ENCODE measurements around the gene FIZ1. TPM values are rescaled to one million over a fixed set of nuclear protein-coding genes. Genes with fewer than 3 reads are reported as not detected.

The FIZ1 gene
- total RNA-seq, 4 donors from 2014 or later, result 4.7 to 11.2 (median 9.9) TPM

DNA sequence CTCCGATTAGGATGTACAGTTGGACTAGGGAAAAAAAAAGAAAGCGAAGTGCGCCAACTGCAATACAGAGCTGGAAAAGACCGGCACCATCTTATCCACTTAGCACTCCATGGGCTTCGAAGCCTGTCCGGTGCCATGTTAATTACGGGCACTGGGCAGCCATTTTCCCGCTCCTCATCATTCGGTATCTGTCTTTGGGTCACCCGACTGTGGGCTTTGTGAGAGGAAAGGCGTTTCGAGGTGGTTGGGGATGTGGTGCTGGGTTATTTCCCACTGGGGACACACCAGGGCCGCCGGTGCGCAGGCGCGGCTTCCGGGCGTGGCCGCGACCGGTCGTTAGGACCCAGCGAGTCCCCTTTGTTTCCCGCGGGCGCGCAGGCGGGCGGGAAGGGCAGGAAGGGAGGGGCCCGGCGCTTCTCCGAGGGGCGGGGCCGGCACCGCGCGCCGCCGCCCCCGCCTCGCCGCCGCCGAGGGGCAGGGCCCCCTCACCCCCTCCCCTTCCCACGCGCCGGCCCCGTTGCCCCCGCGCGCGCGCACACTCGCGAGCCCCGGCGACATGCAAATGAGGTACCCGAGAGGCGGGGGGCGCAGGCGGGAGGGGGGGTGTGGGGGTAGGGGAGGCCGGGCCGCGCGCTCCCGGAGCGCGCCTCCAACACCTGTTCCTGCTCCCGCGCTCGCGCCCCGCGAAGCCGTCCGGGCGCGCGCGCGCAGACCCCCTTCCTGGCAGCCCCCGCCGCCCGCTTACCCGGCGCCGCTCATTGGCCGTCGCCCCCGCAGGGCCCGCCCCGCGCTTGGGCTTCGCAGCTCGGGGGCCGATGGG lies 735 bp upstream of the FIZ1 start, which contains the start of gene ZNF524:
TSS of gene ZNF524 (plus strand) at position 447 of the 820 bp plus-strand sequence. CDS start 1,825 bp downstream, outside the sequence.
- Histone ChIP-seq H3K9me3 (no peaks in the 10 kb centered on the region), H3K4me1 (peaks cover 0 to 35% (median 12%) of the 10 kb centered on the region in 3 donors), H3K36me3 (peaks cover 0 to 37% of the 10 kb centered on the region in 2 donors), H3K27ac (peak within 1 kb of the TSS; percentile 93 to 99 (median 96)), H3K4me3 (peak within 1 kb of the TSS; percentile 49 to 70), H3K27me3 (no peaks in the 10 kb centered on the region)
- TF ChIP-seq, protein P1, sequence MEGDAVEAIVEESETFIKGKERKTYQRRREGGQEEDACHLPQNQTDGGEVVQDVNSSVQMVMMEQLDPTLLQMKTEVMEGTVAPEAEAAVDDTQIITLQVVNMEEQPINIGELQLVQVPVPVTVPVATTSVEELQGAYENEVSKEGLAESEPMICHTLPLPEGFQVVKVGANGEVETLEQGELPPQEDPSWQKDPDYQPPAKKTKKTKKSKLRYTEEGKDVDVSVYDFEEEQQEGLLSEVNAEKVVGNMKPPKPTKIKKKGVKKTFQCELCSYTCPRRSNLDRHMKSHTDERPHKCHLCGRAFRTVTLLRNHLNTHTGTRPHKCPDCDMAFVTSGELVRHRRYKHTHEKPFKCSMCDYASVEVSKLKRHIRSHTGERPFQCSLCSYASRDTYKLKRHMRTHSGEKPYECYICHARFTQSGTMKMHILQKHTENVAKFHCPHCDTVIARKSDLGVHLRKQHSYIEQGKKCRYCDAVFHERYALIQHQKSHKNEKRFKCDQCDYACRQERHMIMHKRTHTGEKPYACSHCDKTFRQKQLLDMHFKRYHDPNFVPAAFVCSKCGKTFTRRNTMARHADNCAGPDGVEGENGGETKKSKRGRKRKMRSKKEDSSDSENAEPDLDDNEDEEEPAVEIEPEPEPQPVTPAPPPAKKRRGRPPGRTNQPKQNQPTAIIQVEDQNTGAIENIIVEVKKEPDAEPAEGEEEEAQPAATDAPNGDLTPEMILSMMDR (IDR thresholded peaks at IDR 0.05), result peak in 1 of 4 experiments; percentile 10
- peak; percentile 34 for TF ChIP-seq POLR2AphosphoS5 (IDR thresholded peaks at IDR 0.05)
- no peak for TF ChIP-seq POLR2A (IDR thresholded peaks at IDR 0.05)
- WGBS, 2 donors (ENCODE audit: low coverage in 1 of 2), result 0 to 1% methylated on average over 3 to 11 of the region's 97 CpGs
- peak; percentile 78 for ATAC-seq

DNA sequence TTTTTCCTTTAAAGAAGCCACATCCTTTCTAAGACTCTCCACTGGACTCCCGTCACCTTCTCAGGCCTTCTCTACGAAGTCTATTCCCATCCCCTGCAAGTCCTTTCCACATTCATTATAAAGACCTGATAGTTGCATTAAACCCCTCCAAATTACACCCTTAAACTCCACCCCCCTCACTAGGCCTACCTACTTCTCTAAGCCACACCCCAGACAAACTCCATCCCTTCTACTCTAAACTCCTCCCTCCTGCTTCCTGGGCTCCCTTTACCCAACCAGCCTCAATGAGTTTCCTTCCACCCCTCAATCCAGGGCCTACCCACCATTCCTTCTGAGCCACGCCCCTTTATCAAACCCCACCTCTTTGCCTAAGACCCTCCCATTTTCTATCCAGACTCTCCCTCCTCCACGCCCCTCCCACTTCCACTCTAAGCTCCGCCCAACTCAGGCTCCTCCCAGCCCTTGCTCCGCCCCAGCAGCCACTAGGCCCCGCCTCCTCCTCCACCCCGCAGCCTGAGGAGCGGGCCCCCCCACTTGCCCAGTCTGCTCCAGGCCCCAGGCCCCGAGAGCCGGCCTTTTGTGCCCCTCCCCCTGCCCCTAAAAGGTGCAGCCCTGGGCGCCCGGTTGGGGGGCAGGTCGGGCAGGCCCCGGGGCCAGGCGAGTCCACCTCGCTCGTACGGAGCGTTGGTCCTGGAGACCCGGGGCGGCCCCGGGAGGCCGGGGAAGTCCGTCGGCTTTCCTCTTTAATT lies 424 bp downstream of the FIZ1 start:
- ATAC-seq, result peak; percentile 77
- 7 to 13% methylated on average over 8 to 14 of the region's 26 CpGs for WGBS, 2 donors (ENCODE audit: low coverage in 1 of 2)
- peak overlapping the region; percentile 49 to 70 for H3K4me3 ChIP-seq

DNA sequence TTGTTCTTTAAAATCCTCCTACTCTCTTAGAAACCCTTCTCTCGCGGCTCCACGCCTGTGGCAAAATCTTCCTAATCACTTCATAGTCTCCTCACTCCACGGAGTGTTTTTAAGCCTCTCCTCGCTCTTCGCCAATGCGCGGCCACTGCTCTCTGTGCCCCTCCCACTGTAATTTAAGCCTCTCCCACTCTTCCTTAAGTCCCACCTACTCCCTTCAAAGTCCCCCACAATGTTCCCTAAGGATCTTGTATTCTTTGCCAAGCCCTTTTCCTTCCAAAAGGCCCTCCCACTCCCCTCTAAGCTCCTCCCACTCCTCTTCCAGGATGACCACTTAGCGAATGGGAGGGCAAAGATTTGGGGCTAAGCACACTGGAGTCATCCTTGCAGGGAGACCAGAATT lies 1.3 kb downstream of the FIZ1 start:
- Histone ChIP-seq H3K9me3 (no peaks in the 10 kb centered on the region), H3K4me1 (peaks cover 0 to 21% (median 6%) of the 10 kb centered on the region in 3 donors), H3K27me3 (no peaks in the 10 kb centered on the region), H3K36me3 (peaks cover 0 to 48% of the 10 kb centered on the region in 2 donors), H3K4me3 (no peak overlapping the region), H3K27ac (peak overlapping the region in 3 of 4 donors; percentile 94 to 99 (median 98))
- no peak for ATAC-seq
- TF ChIP-seq, protein P1 (IDR thresholded peaks at IDR 0.05), result no peak
- TF ChIP-seq POLR2AphosphoS5 (IDR thresholded peaks at IDR 0.05) (no peak), EP300 (IDR thresholded peaks at IDR 0.05) (no peak), POLR2A (IDR thresholded peaks at IDR 0.05) (no peak)
- 82 to 83% methylated on average over 7 to 8 of the region's 9 CpGs for WGBS, 2 donors (ENCODE audit: low coverage in 1 of 2)

More for the DNA sequence above, 424 bp downstream of the FIZ1 start:
- no peaks in the 10 kb centered on the region for H3K27me3 ChIP-seq
- peak in 1 of 2 donors; percentile 42 for TF ChIP-seq POLR2A (IDR thresholded peaks at IDR 0.05)
- TF ChIP-seq, protein P1 (IDR thresholded peaks at IDR 0.05), result no peak
- H3K27ac ChIP-seq, result peak overlapping the region; percentile 93 to 99 (median 96)
- peaks cover 0 to 42% of the 10 kb centered on the region in 2 donors for H3K36me3 ChIP-seq
- peaks cover 0 to 23% (median 6%) of the 10 kb centered on the region in 3 donors for H3K4me1 ChIP-seq
- no peaks in the 10 kb centered on the region for H3K9me3 ChIP-seq

DNA sequence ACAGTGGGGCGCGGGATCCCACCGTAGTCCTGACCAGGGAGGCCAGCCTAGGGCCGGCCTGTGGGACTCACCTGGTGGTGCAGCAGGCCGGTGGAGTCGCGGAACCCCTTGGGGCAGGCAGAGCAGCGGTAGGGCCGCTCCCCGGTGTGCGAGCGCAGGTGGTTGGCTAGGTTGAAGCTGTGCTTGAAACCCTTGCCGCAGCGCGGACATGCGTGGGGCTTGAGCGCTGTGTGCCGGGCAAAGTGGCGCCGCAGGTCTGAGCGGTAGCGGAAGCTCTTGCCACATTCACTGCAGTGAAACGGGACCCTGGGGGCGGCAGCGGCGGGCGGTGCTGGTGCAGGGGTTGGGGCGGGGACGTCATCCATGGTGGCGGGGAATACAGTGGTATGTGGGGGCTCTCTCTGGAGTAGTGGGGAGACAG lies 1.8 kb downstream of the FIZ1 start:
- TF ChIP-seq POLR2A (IDR thresholded peaks at IDR 0.05), result no peak
- TF ChIP-seq POLR2AphosphoS5 (IDR thresholded peaks at IDR 0.05), result no peak
- TF ChIP-seq, protein P1 (IDR thresholded peaks at IDR 0.05), result no peak
- no peak for TF ChIP-seq EP300 (IDR thresholded peaks at IDR 0.05)
- Histone ChIP-seq H3K9me3 (no peaks in the 10 kb centered on the region), H3K27ac (no peak overlapping the region), H3K36me3 (peaks cover 0 to 48% of the 10 kb centered on the region in 2 donors), H3K4me3 (no peak overlapping the region), H3K4me1 (peaks cover 0 to 21% (median 6%) of the 10 kb centered on the region in 3 donors), H3K27me3 (no peaks in the 10 kb centered on the region)
- no peak for ATAC-seq
- WGBS, 2 donors (ENCODE audit: low coverage in 1 of 2), result 92 to 98% methylated on average over 2 to 10 of the region's 30 CpGs
